Suppressor macrophage treated with lipopolysaccharide for 4 hours (primary cell): ENCODE results near the gene PRCP.
"Not testable (repeated sequence)": the region's sequence is repeated elsewhere in the genome, so short reads cannot be mapped to it uniquely, and the experiment has no call there.

ENCODE experiments used
- DNase-seq: peaks from one replicate; pipeline ENCODE4 v3.0.0-alpha.2; 2020

Gene PRCP

GRCh38 chr11:82900277-82901164 is at the start of gene PRCP:
PRCP (minus strand) TSS chr11:82900430; CDS start chr11:82900402, 28 bp downstream.
- peak; percentile 94 for DNase-seq

DNA sequence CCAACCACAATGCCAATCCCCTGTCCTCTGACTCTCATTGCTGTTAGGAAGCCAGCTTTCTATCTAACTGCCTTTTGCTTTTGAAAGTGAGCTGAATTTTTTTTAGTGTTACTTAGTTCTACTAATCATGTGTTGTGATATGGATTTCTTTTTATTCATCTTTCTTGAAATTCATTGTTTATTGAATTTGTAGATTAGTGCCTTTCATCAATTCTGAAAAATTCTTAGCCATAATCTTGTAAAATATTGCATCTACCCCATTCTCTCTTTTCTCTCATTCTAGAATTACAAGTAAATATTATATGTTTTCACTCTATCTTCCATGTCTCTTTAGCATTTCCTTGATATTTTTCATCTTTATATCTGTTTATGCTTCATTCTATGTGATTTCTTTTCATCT is 49.1 kb upstream of the PRCP start:
- no peak for DNase-seq

DNA sequence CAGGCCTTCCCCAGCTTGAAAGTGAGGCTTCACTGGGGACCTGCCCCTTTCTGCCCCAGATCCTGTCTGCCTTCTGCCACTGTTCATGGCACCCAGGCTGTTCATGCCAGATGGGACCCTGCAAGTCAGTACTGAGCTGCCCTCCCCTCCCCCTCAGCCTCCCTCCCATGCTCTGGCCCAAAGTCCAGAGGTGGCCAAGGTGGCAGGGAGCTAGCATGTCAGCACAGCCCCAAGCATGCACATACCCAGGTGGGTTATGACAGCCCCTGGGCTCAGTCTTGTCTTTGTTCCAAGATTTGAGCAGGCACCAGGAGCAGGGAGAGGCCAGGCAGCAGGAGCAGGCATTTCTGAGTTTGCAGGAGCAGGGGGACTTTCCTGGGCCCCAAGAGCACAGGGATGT is 45.5 kb upstream of the PRCP start:
- no peak for DNase-seq

DNA sequence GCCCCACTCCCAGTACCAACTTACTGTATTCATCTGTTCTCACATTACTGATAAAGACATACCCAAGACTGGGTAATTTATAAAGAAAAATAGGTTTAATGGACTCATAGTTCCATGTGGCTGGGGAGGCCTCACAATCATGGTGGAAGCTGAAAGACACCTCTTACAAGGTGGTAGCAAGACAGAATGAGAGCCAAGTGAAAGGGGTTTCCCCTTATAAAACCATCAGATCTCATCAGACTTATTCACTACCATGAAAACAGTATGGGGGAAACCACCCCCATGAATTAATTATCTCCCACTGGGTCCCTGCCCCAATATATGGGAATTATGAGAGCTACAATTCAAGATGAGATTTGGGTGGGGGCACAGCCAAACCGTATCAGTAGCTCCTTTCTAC is 44.8 kb upstream of the PRCP start:
- not testable (repeated sequence) for DNase-seq

GRCh38 chr11:82944198-82944597 is 44.0 kb upstream of the PRCP start:
- no peak for DNase-seq

GRCh38 chr11:82943430-82943829 is 43.2 kb upstream of the PRCP start:
- not testable (repeated sequence) for DNase-seq

- no peak for DNase-seq
These were observed 42.1 kb upstream of the PRCP start for GRCh38 chr11:82942376-82942775.

DNA sequence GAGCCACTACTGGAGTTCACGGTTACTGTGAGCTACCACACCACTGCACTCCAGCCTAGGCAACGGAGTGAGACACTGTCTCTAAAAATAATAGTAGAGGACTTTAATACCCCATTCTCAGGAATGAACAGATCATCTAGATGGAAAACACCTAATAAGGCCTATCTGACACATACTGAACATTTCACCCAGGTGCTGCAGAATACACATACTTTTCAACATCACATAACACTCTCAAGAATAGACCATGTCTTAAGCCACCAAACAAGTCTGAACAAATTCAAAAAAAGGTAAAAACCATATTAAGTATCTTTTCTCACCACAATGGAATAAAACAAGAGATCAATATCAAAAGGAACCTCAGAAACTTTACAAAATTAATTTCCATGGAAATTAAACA is 39.2 kb upstream of the PRCP start:
- DNase-seq: no peak

DNA sequence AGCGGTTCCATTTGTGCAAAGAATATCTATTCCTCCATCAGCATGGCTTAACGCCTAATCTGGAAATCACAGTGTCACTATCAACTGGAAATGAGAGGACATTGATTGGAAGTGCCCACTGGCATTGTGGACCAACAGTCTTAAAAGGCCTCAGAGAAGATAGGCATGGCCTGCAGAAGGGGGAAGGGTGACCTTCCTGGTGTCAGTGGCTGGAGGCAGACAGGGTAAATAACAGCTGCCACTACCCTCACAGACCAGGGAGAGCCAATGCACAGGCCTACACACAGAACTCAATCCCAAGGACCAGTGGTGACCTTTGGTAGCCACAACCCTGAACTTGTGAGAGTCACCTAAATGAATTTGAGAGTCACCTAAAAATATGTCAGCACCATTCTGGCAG is 37.3 kb upstream of the PRCP start:
- DNase-seq: no peak

GRCh38 chr11:82936261-82936660 is 36.0 kb upstream of the PRCP start:
- no peak for DNase-seq

- no peak for DNase-seq
These were observed 32.3 kb upstream of the PRCP start for GRCh38 chr11:82932564-82932963.

DNA sequence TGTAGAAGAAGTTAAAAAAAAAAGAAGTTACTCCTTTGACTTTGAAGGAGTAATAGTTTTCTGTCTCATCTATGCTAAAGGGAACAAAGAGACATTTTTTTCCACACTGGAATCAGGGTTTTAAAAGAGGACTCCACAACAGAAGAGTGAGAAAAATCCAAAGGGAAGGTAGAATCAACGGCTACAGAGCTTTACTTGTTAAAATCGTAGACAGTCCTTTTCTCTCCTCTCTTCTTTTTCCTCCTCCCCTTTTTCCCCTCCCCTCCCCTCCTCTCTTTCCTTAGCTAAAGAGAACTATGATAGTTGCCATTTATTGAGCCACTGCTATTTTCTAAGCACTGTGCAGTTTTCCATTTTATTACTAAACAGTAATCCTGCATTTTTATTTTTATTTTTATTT is 30.5 kb upstream of the PRCP start:
- DNase-seq: no peak

- no peak for DNase-seq
These were observed 30.0 kb upstream of the PRCP start for GRCh38 chr11:82930229-82930628.

GRCh38 chr11:82929121-82929520 is 28.9 kb upstream of the PRCP start:
- DNase-seq: no peak

- peak; percentile 78 for DNase-seq
These were observed 27.1 kb upstream of the PRCP start for GRCh38 chr11:82927264-82927880.

GRCh38 chr11:82924522-82925224 is 24.4 kb upstream of the PRCP start:
- DNase-seq: peak; percentile 14

DNA sequence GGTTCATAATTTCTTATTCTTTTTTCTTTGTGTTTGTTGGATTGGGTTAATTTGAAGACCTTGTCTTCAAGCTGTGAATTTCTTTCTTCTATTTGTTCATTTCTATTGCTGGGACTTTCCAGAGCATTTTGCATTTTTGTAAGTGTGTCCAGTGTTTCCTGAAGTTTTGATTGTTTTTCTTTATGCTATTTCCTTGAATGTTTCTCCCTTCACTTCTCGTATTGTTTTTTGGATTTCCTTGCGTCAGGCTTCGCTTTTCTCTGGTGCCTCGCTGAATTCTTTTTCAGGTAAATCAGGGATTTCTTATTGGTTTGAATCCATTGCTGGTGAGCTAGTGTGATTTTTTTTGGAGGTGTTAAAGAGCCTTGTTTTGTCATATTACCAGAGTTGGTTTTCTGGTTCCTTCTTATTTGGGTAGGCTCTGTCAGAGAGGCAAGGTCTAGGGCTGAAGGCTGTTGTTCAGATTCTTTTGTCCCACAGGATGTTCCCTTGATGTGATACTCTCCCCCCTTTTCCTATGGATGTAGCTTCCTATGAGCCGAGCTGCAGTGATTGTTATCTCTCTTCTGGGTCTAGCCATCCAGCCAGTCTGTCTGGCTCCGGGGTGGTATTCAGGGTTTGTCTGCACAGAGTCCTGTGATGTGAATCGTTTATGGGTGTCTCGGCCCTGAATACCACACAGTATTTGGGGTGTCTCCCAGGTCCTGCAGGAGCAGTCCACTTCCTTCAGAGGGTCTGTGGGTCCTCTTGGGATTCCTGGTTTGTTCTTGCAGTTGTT is 22.4 kb upstream of the PRCP start:
- not testable (repeated sequence) for DNase-seq

DNA sequence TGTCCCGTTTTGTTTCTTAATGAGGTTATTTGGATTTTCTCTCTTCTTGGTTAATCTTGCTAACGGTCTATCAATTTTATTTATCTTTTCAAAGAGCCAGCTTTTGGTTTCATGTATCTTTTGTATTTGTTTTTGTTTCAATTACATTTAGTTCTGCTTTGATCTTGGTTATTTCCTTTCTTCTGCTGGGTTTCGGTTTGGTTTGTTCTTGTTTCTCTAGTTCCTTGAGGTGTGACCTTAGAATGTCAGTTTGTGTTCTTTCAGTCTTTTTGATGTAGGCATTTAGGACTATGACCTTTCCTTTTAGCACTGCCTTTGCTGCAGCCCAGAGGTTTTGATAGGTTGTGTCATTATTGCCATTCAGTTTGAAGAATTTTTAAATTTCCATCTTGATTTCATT is 20.0 kb upstream of the PRCP start:
- DNase-seq: peak; percentile 13

GRCh38 chr11:82919786-82920185 is 19.6 kb upstream of the PRCP start:
- DNase-seq: not testable (repeated sequence)

GRCh38 chr11:82909015-82909640 is 8.9 kb upstream of the PRCP start:
- DNase-seq: no peak

- DNase-seq: no peak
These were observed 8.1 kb upstream of the PRCP start for GRCh38 chr11:82908311-82908710.

GRCh38 chr11:82907371-82907770 is 7.1 kb upstream of the PRCP start:
- peak; percentile 75 for DNase-seq
